H1 (cell line): ENCODE measurements around the gene DICER1. TPM values are rescaled to one million over a fixed set of nuclear protein-coding genes. Genes with fewer than 3 reads are reported as not detected.

Experiments used
- CTCF ChIA-PET: fragments of 300-600 bp; sonication (Branson Sonifier 250); formaldehyde crosslinking; loops from one replicate; lab custom pipeline; 2021; ENCODE audit not compliant: partially characterized antibody; lab: Charles Lee
- POLR2A ChIA-PET: fragments of 300-600 bp; sonication (Branson Sonifier 250); formaldehyde crosslinking; loops from one replicate; lab custom pipeline; 2021; ENCODE audit warnings: inconsistent platforms; ENCODE audit not compliant: partially characterized antibody; lab: Charles Lee
- DNase-seq, 2 experiments: peaks; one replicate each; pipeline versions ENCODE4 v3.0.0 to v3.0.0-alpha.2; 2010 to 2022; ENCODE audit warnings: low spot score in 2 of 2, low read depth in 1 of 2, mixed read lengths in 1 of 2
- FAIRE-seq: peaks from 2 replicates; lab custom pipeline; 2011; peaks lifted over from hg19 to GRCh38; lab: Jason Lieb, UNC
- H2AFZ ChIP-seq: 2 replicates; pipeline ENCODE4 v1.8.1; 2012; ENCODE audit warnings: low read length, inconsistent platforms
- H2AK5ac ChIP-seq: 2 replicates; pipeline ENCODE4 v1.6.1; 2013; ENCODE audit warnings: low read depth, low read length
- H2BK120ac ChIP-seq: replicated peaks from 2 replicates; pipeline ENCODE3; 2013; ENCODE audit warnings: low read depth, low read length, inconsistent platforms
- H2BK12ac ChIP-seq: 2 replicates; pipeline ENCODE4 v1.6.1; 2013; ENCODE audit warnings: low read depth, low read length
- H2BK15ac ChIP-seq: 2 replicates; pipeline ENCODE4 v1.6.1; 2013; ENCODE audit warnings: low read length
- H2BK20ac ChIP-seq: 2 replicates; pipeline ENCODE4 v1.6.1; 2013; ENCODE audit warnings: low read length
- H2BK5ac ChIP-seq: 2 replicates; pipeline ENCODE4 v1.6.1; 2013; ENCODE audit warnings: low read depth, low read length
- H3K14ac ChIP-seq: 2 replicates; pipeline ENCODE4 v1.6.1; 2013; ENCODE audit warnings: inconsistent platforms; ENCODE audit not compliant: insufficient read length
- H3K18ac ChIP-seq: 2 replicates; pipeline ENCODE4 v1.6.1; 2013; ENCODE audit warnings: low read length; ENCODE audit errors: extremely low read depth
- H3K23ac ChIP-seq: 2 replicates; pipeline ENCODE4 v1.6.1; 2013; ENCODE audit warnings: inconsistent platforms; ENCODE audit not compliant: insufficient read length
- H3K23me2 ChIP-seq: 2 replicates; pipeline ENCODE4 v1.6.1; 2013; ENCODE audit warnings: low read depth, low read length
- H3K27ac ChIP-seq: 2 replicates; pipeline ENCODE4 v1.6.1; 2011; ENCODE audit warnings: low read depth, low read length, inconsistent platforms
- H3K27me3 ChIP-seq, 4 experiments: replicated peaks in 1 of 4; 1 replicate in 1 of 4; 2 replicates in 3 of 4; pipeline versions ENCODE4 v1.6.1 to v1.8.1; 2011 to 2013; ENCODE audit warnings: low read length in 3 of 4, mild to moderate bottlenecking in 3 of 4, inconsistent platforms in 2 of 4, mixed read lengths in 2 of 4, moderate library complexity in 1 of 4; ENCODE audit not compliant: control insufficient read depth in 3 of 4, insufficient read depth in 3 of 4; ENCODE audit errors: extremely low read depth in 1 of 4
- H3K36me3 ChIP-seq, 4 experiments: 2 replicates each; pipeline versions ENCODE4 v1.6.1 to v1.8.1; 2011 to 2013; ENCODE audit warnings: mild to moderate bottlenecking in 4 of 4, low read length in 3 of 4, moderate library complexity in 2 of 4, control low read depth in 1 of 4, inconsistent platforms in 1 of 4; ENCODE audit not compliant: insufficient read depth in 4 of 4, control insufficient read depth in 2 of 4
- H3K4ac ChIP-seq: replicated peaks from 2 replicates; pipeline ENCODE3; 2013; ENCODE audit warnings: low read length, low read depth, mixed read lengths, inconsistent platforms; ENCODE audit not compliant: insufficient read length
- H3K4me1 ChIP-seq, 4 experiments: replicated peaks in 1 of 4; 1 replicate in 1 of 4; 2 replicates in 3 of 4; pipeline versions ENCODE4 v1.6.1 to v1.8.1; 2011 to 2013; ENCODE audit warnings: low read length in 3 of 4, inconsistent platforms in 2 of 4, mixed read lengths in 1 of 4; ENCODE audit not compliant: insufficient read depth in 4 of 4, control insufficient read depth in 3 of 4
- H3K4me2 ChIP-seq, 2 experiments: 2 replicates each; pipeline versions ENCODE4 v1.6.1 to v1.8.1; 2011 to 2013; ENCODE audit warnings: low read depth in 2 of 2, low read length in 2 of 2, control low read depth in 1 of 2, inconsistent platforms in 1 of 2, mild to moderate bottlenecking in 1 of 2; ENCODE audit not compliant: insufficient read depth in 1 of 2
- H3K4me3 ChIP-seq, 4 experiments: fragments of 200-600, 300-600 bp in 1 of 4; sonication (generic), shearing (Covaris generic), sonication (Bioruptor Twin) in 1 of 4; 2 replicates each; pipeline versions ENCODE4 v1.5.1 to v1.8.1; 2011 to 2016; ENCODE audit warnings: low read length in 4 of 4, low read depth in 3 of 4, control low read depth in 2 of 4, inconsistent platforms in 2 of 4, mild to moderate bottlenecking in 2 of 4, mixed read lengths in 1 of 4, moderate library complexity in 1 of 4; ENCODE audit not compliant: insufficient read depth in 2 of 4; ENCODE audit errors: extremely low read depth in 1 of 4
- H3K56ac ChIP-seq: replicated peaks from 2 replicates; pipeline ENCODE3; 2013; ENCODE audit warnings: low read depth, mild to moderate bottlenecking, mixed read lengths, low read length, inconsistent platforms; ENCODE audit not compliant: insufficient read length
- H3K79me1 ChIP-seq: 2 replicates; pipeline ENCODE4 v1.6.1; 2013; ENCODE audit warnings: low read depth, low read length, control low read depth
- H3K79me2 ChIP-seq, 2 experiments: 2 replicates each; pipeline versions ENCODE4 v1.6.1 to v1.8.1; 2012 to 2013; ENCODE audit warnings: low read length in 2 of 2, mild to moderate bottlenecking in 2 of 2, inconsistent platforms in 1 of 2; ENCODE audit not compliant: insufficient read depth in 2 of 2, control insufficient read depth in 1 of 2
- H3K9ac ChIP-seq, 4 experiments: replicated peaks in 1 of 4; 1 replicate in 1 of 4; 2 replicates in 3 of 4; pipeline versions ENCODE4 v1.6.1 to v1.8.1; 2011 to 2013; ENCODE audit warnings: low read depth in 3 of 4, low read length in 3 of 4, control low read depth in 2 of 4, mild to moderate bottlenecking in 2 of 4, moderate library complexity in 2 of 4, inconsistent platforms in 1 of 4; ENCODE audit errors: extremely low read depth in 1 of 4
- H3K9me3 ChIP-seq, 2 experiments: 2 replicates each; pipeline versions ENCODE4 v1.6.1 to v1.8.1; 2012 to 2013; ENCODE audit warnings: mild to moderate bottlenecking in 2 of 2, moderate library complexity in 2 of 2, control low read depth in 1 of 2, inconsistent platforms in 1 of 2, low read depth in 1 of 2, low read length in 1 of 2, mixed read lengths in 1 of 2; ENCODE audit not compliant: insufficient read depth in 2 of 2
- H4K20me1 ChIP-seq, 2 experiments: replicated peaks in 1 of 2; 2 replicates each; pipeline versions ENCODE3 to v1.8.1; 2011 to 2013; ENCODE audit warnings: inconsistent platforms in 2 of 2, low read length in 2 of 2, mild to moderate bottlenecking in 1 of 2; ENCODE audit not compliant: insufficient read depth in 2 of 2, control insufficient read depth in 1 of 2
- H4K5ac ChIP-seq: 2 replicates; pipeline ENCODE4 v1.6.1; 2013; ENCODE audit warnings: low read length, low read depth, mixed read lengths, inconsistent platforms; ENCODE audit not compliant: insufficient read length
- H4K8ac ChIP-seq: 2 replicates; pipeline ENCODE4 v1.8.0; 2013; ENCODE audit warnings: mild to moderate bottlenecking, moderate library complexity, low read length, inconsistent platforms; ENCODE audit not compliant: insufficient read depth; ENCODE audit errors: extremely low read depth
- H4K91ac ChIP-seq: replicated peaks from 2 replicates; pipeline ENCODE3; 2013; ENCODE audit warnings: low read length, mixed read lengths, inconsistent platforms; ENCODE audit not compliant: insufficient read length
- BRCA1 ChIP-seq: IDR thresholded peaks from 2 replicates; pipeline ENCODE4 v1.6.1; 2012; ENCODE audit warnings: low read depth, low read length, improper control_type of control experiment
- FOSL1 ChIP-seq: IDR thresholded peaks from 2 replicates; pipeline ENCODE4 v1.6.1; 2011; ENCODE audit warnings: mild to moderate bottlenecking, low read depth, low read length, moderate library complexity; ENCODE audit not compliant: insufficient read depth
- POLR2AphosphoS5 ChIP-seq: IDR thresholded peaks from 2 replicates; pipeline ENCODE4 v1.6.1; 2011; ENCODE audit warnings: low read depth, low read length
- RAD21 ChIP-seq, 2 experiments: IDR thresholded peaks in 1 of 2; conservative IDR thresholded peaks in 1 of 2; 2 replicates each; pipeline ENCODE4 v1.6.1; 2011; ENCODE audit warnings: low read depth in 2 of 2, low read length in 2 of 2, improper control_type of control experiment in 1 of 2, inconsistent platforms in 1 of 2, mild to moderate bottlenecking in 1 of 2, moderate library complexity in 1 of 2
- WGBS, 2 experiments: shearing (Covaris generic) in 1 of 2; methylation state at CpG; one replicate each; pipeline versions ENCODE4 v1.1.6 to v1.1.7; 2013 to 2015; ENCODE audit warnings: low lambda C conversion rate in 2 of 2, mixed read lengths in 2 of 2, inconsistent platforms in 1 of 2, low coverage in 1 of 2, missing lambda C conversion rate in 1 of 2; ENCODE audit not compliant: insufficient replicate concordance in 2 of 2, insufficient coverage in 1 of 2, insufficient read length in 1 of 2; ENCODE audit errors: extremely low coverage in 1 of 2, missing lambda C conversion rate in 1 of 2; 5-methylcytosine and 5-hydroxymethylcytosine counted together
- polyA plus RNA-seq, 7 experiments: library from polyadenylated mRNA; depleted of rRNA in 3 of 7; stranded (reverse) in 5 of 7; unstranded in 2 of 7; fragments of >200 nt in 5 of 7; fragments of 200-250 nt in 2 of 7; gene quantifications; 1 replicate in 5 of 7; 2 replicates in 1 of 7; 4 replicates in 1 of 7; pipeline versions ENCODE4 v1.2.1 to v1.2.3, GENCODE V29; 2011 to 2013; ENCODE audit warnings: missing spikeins in 2 of 7, mixed read lengths in 2 of 7
- total RNA-seq: library from RNA; stranded (reverse); fragmentation: NEBNext Ultra II Directional; extraction: Animal tissue kit (Norgen Biotek cat#: 25700); gene quantifications from 2 replicates; pipeline ENCODE4 v1.2.1, GENCODE V29; 2021
- TF ChIP-seq, protein P1 (sequence below), 3 experiments: IDR thresholded peaks; 1 replicate in 2 of 3; 2 replicates in 1 of 3; pipeline versions ENCODE4 v1.5.1 to v1.6.1; 2011; ENCODE audit warnings: low read length in 3 of 3, mild to moderate bottlenecking in 3 of 3, inconsistent platforms in 2 of 3, low read depth in 1 of 3, moderate library complexity in 1 of 3; ENCODE audit not compliant: insufficient read depth in 1 of 3; ENCODE audit errors: control extremely low read depth in 1 of 3

Gene DICER1
- total and polyA plus RNA-seq, 2 of the 8 experiments (the other 6 are each of a cell fraction or from before 2014, with no cell fraction given) = 11.9 to 61.8 TPM

DNA sequence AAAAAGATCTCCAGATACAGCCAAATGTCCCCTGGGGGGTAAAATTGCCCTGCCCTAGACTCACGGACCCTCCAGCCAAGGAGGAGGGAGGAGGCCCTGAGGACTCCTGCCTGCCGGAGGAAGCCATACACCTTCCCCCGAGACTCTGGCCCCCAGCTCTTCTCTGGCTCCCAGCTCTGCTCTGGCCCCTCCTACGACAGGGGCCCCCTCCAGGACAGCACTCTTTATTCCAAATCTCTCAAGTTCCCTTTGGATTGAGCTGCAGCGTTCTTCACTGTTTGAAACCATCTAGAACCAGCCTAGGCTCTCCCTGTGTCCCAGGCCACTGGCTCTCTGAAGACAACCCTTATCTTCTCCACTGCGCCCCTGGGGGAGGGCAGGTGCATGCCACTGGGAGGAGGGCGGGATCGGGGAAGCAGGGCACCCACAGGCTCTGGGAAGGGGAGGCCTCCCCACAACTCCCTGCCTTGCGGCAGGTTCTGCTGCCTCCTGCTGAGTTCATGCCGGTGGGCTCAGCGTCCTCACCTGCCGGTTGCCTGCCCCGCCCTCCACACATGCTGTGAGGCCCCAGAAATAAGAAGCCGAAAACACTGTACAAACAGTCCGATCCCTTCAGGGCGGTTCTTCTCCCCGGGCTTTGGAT is 112.7 kb downstream of the DICER1 start:
- H4K91ac ChIP-seq = no peak overlapping the region
- no peaks in the 10 kb centered on the region for H3K36me3 ChIP-seq
- H2AK5ac ChIP-seq = no peak overlapping the region
- peaks cover 0 to 4% (median 0%) of the 10 kb centered on the region in 4 experiments; a peak in 2 of 7 replicates for H3K27me3 ChIP-seq
- no peak for FAIRE-seq
- DNase-seq = peak in 1 of 2 experiments; percentile 52
- no peak overlapping the region for H2BK20ac ChIP-seq
- no peaks in the 10 kb centered on the region for H3K9me3 ChIP-seq
- no peak overlapping the region for H2AFZ ChIP-seq
- no peaks in the 10 kb centered on the region for H3K79me1 ChIP-seq
- H3K23me2 ChIP-seq = no peaks in the 10 kb centered on the region
- H2BK12ac ChIP-seq = no peak overlapping the region
- peak overlapping the region; percentile 38; the same call in 1 of the 2 replicates for H4K8ac ChIP-seq
- no peak overlapping the region for H3K56ac ChIP-seq
- H3K9ac ChIP-seq = no peak overlapping the region
- POLR2A ChIA-PET = no interaction called here
- H3K79me2 ChIP-seq = no peaks in the 10 kb centered on the region
- no peak overlapping the region for H2BK15ac ChIP-seq
- CTCF ChIA-PET = interaction anchor here (1.0 to 1.3 kb wide), 3 partner anchors 20 to 400 kb away, joined by 3 to 4 read pairs (median 3); no protein-coding TSS in a partner anchor
- no peak overlapping the region for H2BK5ac ChIP-seq
- H4K5ac ChIP-seq = no peak overlapping the region
- no peaks in the 10 kb centered on the region for H4K20me1 ChIP-seq
- H3K4ac ChIP-seq = no peak overlapping the region
- H3K4me1 ChIP-seq = peaks cover 0 to 4% (median 0%) of the 10 kb centered on the region in 4 experiments; a peak in 2 of 7 replicates
- H2BK120ac ChIP-seq = no peak overlapping the region
- H3K18ac ChIP-seq = no peak overlapping the region
- WGBS, 2 experiments = 76% methylated on average over 13 of the region's 17 CpGs; no CpG with 5 or more reads in 1 of the 2 experiments
- H3K4me2 ChIP-seq = no peak overlapping the region
- no peak overlapping the region for H3K14ac ChIP-seq
- H3K4me3 ChIP-seq = no peak overlapping the region
- H3K27ac ChIP-seq = no peak overlapping the region
- no peak for TF ChIP-seq FOSL1
- no peak for TF ChIP-seq POLR2AphosphoS5
- TF ChIP-seq BRCA1 = no peak
- peak in 1 of 2 experiments; percentile 17; a peak in 2 of 4 replicates for TF ChIP-seq RAD21 (IDR thresholded peaks at IDR 0.05 in 1 of 2, conservative IDR thresholded peaks at IDR 0.05 in 1 of 2; ENCODE audit: low read depth in 2 of 2, low read length in 2 of 2)
- TF ChIP-seq, protein P1, sequence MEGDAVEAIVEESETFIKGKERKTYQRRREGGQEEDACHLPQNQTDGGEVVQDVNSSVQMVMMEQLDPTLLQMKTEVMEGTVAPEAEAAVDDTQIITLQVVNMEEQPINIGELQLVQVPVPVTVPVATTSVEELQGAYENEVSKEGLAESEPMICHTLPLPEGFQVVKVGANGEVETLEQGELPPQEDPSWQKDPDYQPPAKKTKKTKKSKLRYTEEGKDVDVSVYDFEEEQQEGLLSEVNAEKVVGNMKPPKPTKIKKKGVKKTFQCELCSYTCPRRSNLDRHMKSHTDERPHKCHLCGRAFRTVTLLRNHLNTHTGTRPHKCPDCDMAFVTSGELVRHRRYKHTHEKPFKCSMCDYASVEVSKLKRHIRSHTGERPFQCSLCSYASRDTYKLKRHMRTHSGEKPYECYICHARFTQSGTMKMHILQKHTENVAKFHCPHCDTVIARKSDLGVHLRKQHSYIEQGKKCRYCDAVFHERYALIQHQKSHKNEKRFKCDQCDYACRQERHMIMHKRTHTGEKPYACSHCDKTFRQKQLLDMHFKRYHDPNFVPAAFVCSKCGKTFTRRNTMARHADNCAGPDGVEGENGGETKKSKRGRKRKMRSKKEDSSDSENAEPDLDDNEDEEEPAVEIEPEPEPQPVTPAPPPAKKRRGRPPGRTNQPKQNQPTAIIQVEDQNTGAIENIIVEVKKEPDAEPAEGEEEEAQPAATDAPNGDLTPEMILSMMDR (IDR thresholded peaks at IDR 0.05; ENCODE audit: control extremely low read depth in 1 of 3, insufficient read depth in 1 of 3, low read depth in 1 of 3, low read length in 3 of 3) = peak in 2 of 3 experiments; percentile 24 to 44; a peak in 2 of 4 replicates
- no peak overlapping the region for H3K23ac ChIP-seq
